GM23338 (cell line): ENCODE measurements around the gene SIRT1. TPM values are rescaled to one million over a fixed set of nuclear protein-coding genes. Genes with fewer than 3 reads are reported as not detected.

ENCODE experiments used
- ATAC-seq: fragments of 200-7000 bp; cut with Tn5 transposase; 3 replicates; pipeline ENCODE4 v1.9.1; 2020
- DNase-seq: peaks from one replicate; pipeline ENCODE4 v3.0.0-alpha.2; 2015; ENCODE audit warnings: low spot score
- H2AFZ ChIP-seq: fragments of 200-600 bp; sonication (generic); 2 replicates; pipeline ENCODE4 v1.8.0; 2016; ENCODE audit warnings: antibody characterized with exemption, mild to moderate bottlenecking, moderate library complexity
- H3F3A ChIP-seq: fragments of 200-600 bp; sonication (generic); replicated peaks from 2 replicates; pipeline ENCODE4 v1.8.0; 2017; ENCODE audit warnings: antibody characterized with exemption, mixed run types, low read depth
- H3K27ac ChIP-seq: fragments of 200-600 bp; sonication (generic); 2 replicates; pipeline ENCODE4 v1.6.1; 2016; ENCODE audit warnings: low read depth
- H3K27me3 ChIP-seq: fragments of 200-600 bp; sonication (generic); 2 replicates; pipeline ENCODE4 v1.8.0; 2016; ENCODE audit warnings: mild to moderate bottlenecking, mixed run types, moderate library complexity; ENCODE audit not compliant: insufficient read depth
- H3K36me3 ChIP-seq: fragments of 200-600 bp; sonication (generic); 2 replicates; pipeline ENCODE4 v1.8.0; 2016; ENCODE audit warnings: mild to moderate bottlenecking; ENCODE audit not compliant: insufficient read depth
- H3K4me1 ChIP-seq: fragments of 200-600 bp; sonication (generic); 2 replicates; pipeline ENCODE4 v1.8.0; 2016; ENCODE audit warnings: mild to moderate bottlenecking, moderate library complexity; ENCODE audit not compliant: insufficient read depth
- H3K4me2 ChIP-seq: fragments of 200-600 bp; sonication (generic); 2 replicates; pipeline ENCODE4 v1.7.1; 2017; ENCODE audit warnings: mixed run types
- H3K4me3 ChIP-seq: fragments of 200-600 bp; sonication (generic); 2 replicates; pipeline ENCODE4 v1.6.1; 2016; ENCODE audit warnings: mixed run types
- H3K79me2 ChIP-seq: fragments of 200-600 bp; sonication (generic); replicated peaks from 2 replicates; pipeline ENCODE4 v1.8.0; 2017; ENCODE audit warnings: mild to moderate bottlenecking; ENCODE audit not compliant: insufficient read depth
- H3K9me2 ChIP-seq: fragments of 200-600 bp; sonication (generic); 2 replicates; pipeline ENCODE4 v1.8.0; 2017; ENCODE audit not compliant: insufficient read depth
- H4K20me1 ChIP-seq: fragments of 200-600 bp; sonication (generic); replicated peaks from 2 replicates; pipeline ENCODE4 v1.8.0; 2017; ENCODE audit warnings: mild to moderate bottlenecking; ENCODE audit not compliant: insufficient read depth
- H3K27ac Mint-ChIP-seq: 2 replicates; pipeline ENCODE4 v1.8.0; 2020; ENCODE audit warnings: inconsistent platforms, mild to moderate bottlenecking, moderate library complexity, mixed read lengths
- H3K27me3 Mint-ChIP-seq: 3 replicates; pipeline ENCODE4 v1.8.0; 2022; ENCODE audit warnings: low read depth, mild to moderate bottlenecking, moderate library complexity, mixed read lengths, inconsistent platforms; ENCODE audit not compliant: insufficient read depth, poor library complexity
- H3K36me3 Mint-ChIP-seq: 3 replicates; pipeline ENCODE4 v1.8.0; 2021; ENCODE audit warnings: low read depth, mild to moderate bottlenecking, inconsistent platforms, moderate library complexity, mixed read lengths
- H3K4me1 Mint-ChIP-seq: 3 replicates; pipeline ENCODE4 v1.8.0; 2020; ENCODE audit warnings: mild to moderate bottlenecking, inconsistent platforms, mixed read lengths
- H3K4me3 Mint-ChIP-seq: 3 replicates; pipeline ENCODE4 v1.8.0; 2021; ENCODE audit warnings: moderate library complexity, mild to moderate bottlenecking, inconsistent platforms, mixed read lengths
- H3K9me3 Mint-ChIP-seq: 3 replicates; pipeline ENCODE4 v1.8.0; 2020; ENCODE audit warnings: moderate library complexity, mild to moderate bottlenecking, inconsistent platforms, mixed read lengths
- CREB1 ChIP-seq: fragments of 250-450 bp; sonication (Bioruptor Pico); IDR thresholded peaks from 2 replicates; pipeline ENCODE4 v1.5.0; 2020; ENCODE audit warnings: low read depth, mild to moderate bottlenecking, moderate library complexity
- CTCF ChIP-seq, 2 experiments: fragments of 200-600 bp in 1 of 2; sonication (generic) in 1 of 2; conservative IDR thresholded peaks; 2 replicates each; pipeline versions ENCODE4 v1.5.1 to v1.6.1; 2016 to 2017; ENCODE audit warnings: antibody characterized with exemption in 2 of 2, low read depth in 2 of 2, mild to moderate bottlenecking in 2 of 2, moderate library complexity in 1 of 2
- ETS1 ChIP-seq: IDR thresholded peaks from 2 replicates; pipeline ENCODE4 v1.6.1; 2016; ENCODE audit warnings: antibody characterized with exemption
- EZH2 ChIP-seq: fragments of 200-600 bp; sonication (generic); IDR thresholded peaks from one replicate; pipeline ENCODE4 v1.8.0; 2017; ENCODE audit warnings: antibody characterized with exemption, mild to moderate bottlenecking, low read depth; ENCODE audit not compliant: unreplicated experiment
- EZH2phosphoT487 ChIP-seq: fragments of 200-600 bp; sonication (generic); IDR thresholded peaks from one replicate; pipeline ENCODE4 v1.8.1; 2018; ENCODE audit warnings: antibody characterized with exemption; ENCODE audit not compliant: unreplicated experiment
- JUNB ChIP-seq: IDR thresholded peaks from one replicate; pipeline ENCODE4 v1.6.1; 2016; ENCODE audit warnings: antibody characterized with exemption; ENCODE audit not compliant: unreplicated experiment
- NANOG ChIP-seq: IDR thresholded peaks from 2 replicates; pipeline ENCODE4 v1.6.1; 2016; ENCODE audit warnings: antibody characterized with exemption, borderline replicate concordance
- POLR2AphosphoS5 ChIP-seq: IDR thresholded peaks from 2 replicates; pipeline ENCODE4 v1.6.1; 2016; ENCODE audit warnings: antibody characterized with exemption, low read depth
- REST ChIP-seq: IDR thresholded peaks from one replicate; pipeline ENCODE4 v1.6.1; 2018; ENCODE audit warnings: antibody characterized with exemption; ENCODE audit not compliant: unreplicated experiment
- STAT1 ChIP-seq: IDR thresholded peaks from one replicate; pipeline ENCODE4 v1.6.1; 2016; ENCODE audit warnings: antibody characterized with exemption; ENCODE audit not compliant: unreplicated experiment
- ZNF114 ChIP-seq: fragments of 250-450 bp; sonication (Bioruptor Pico); IDR thresholded peaks from 2 replicates; pipeline ENCODE4 v1.5.0; 2020; ENCODE audit warnings: mild to moderate bottlenecking, moderate library complexity
- ZNF331 ChIP-seq: fragments of 250-450 bp; sonication (Bioruptor Pico); IDR thresholded peaks from 2 replicates; pipeline ENCODE4 v1.5.0; 2020; ENCODE audit warnings: low read depth, mild to moderate bottlenecking, moderate library complexity
- ZNF462 ChIP-seq: fragments of 250-450 bp; sonication (Bioruptor Pico); IDR thresholded peaks from 2 replicates; pipeline ENCODE4 v1.5.0; 2020; ENCODE audit warnings: mild to moderate bottlenecking, moderate library complexity
- polyA plus RNA-seq: library from polyadenylated mRNA; unstranded; fragments of >200 nt; fragmentation: Nextera tagmentation; extraction: Ambion mirVana; gene quantifications from 2 replicates; pipeline ENCODE4 v1.2.1, GENCODE V29; 2016
- total RNA-seq: library from RNA; depleted of rRNA; stranded (reverse); fragments of >200 nt; shearing (Covaris generic); gene quantifications from 2 replicates; pipeline ENCODE4 v1.2.3, GENCODE V29; 2014

SIRT1 gene
- total and polyA plus RNA-seq, 2 experiments from 2014 or later: 35.9 to 61.6 TPM

- peak overlapping the region; percentile 89 for H3K4me3 Mint-ChIP-seq
- peaks cover 20% of the 10 kb centered on the region for H3K36me3 ChIP-seq
- H3K27ac Mint-ChIP-seq: peak overlapping the region; percentile 91
- peaks cover 19% of the 10 kb centered on the region for H3K4me1 ChIP-seq
- peaks cover 36% of the 10 kb centered on the region for H3K36me3 Mint-ChIP-seq
- H3K79me2 ChIP-seq: peaks cover 39% of the 10 kb centered on the region
- peaks cover 12% of the 10 kb centered on the region for H3K27me3 Mint-ChIP-seq
- H3K4me1 Mint-ChIP-seq: peaks cover 18% of the 10 kb centered on the region
- peaks cover 9% of the 10 kb centered on the region for H3F3A ChIP-seq
- peak overlapping the region; percentile 81 for H3K4me2 ChIP-seq
- H3K9me3 Mint-ChIP-seq: peaks cover 2% of the 10 kb centered on the region; the same call in 1 of the 3 replicates
- peak overlapping the region; percentile 92 for H3K27ac ChIP-seq
- DNase-seq (no peak), ATAC-seq (peak; percentile 7)
- H3K27me3 ChIP-seq: no peaks in the 10 kb centered on the region
- H2AFZ ChIP-seq: peak overlapping the region; percentile 75; the same call in 1 of the 2 replicates
- TF ChIP-seq ZNF114 (CRISPR knock-in tag) (no peak), ETS1 (no peak), ZNF462 (no peak), CTCF (conservative IDR thresholded peaks at IDR 0.05; ENCODE audit: low read depth in 2 of 2) (no peak), JUNB (no peak), ZNF331 (no peak), POLR2AphosphoS5 (no peak), NANOG (no peak), STAT1 (no peak), EZH2 (no peak), REST (no peak), EZH2phosphoT487 (no peak), CREB1 (no peak)
- peak overlapping the region; percentile 94 for H3K4me3 ChIP-seq
- peaks cover 29% of the 10 kb centered on the region for H4K20me1 ChIP-seq
- H3K9me2 ChIP-seq: no peaks in the 10 kb centered on the region
Observed at GRCh38 chr10:67883710-67884312, 645 bp upstream of the SIRT1 start.
